Heart left ventricle (tissue), 13 donors: ENCODE results near the gene STARD4.

Source experiments
- CTCF ChIP-seq, 12 donors: fragments of 200-600 bp; sonication (generic) in 4 of 12; IDR thresholded peaks; one replicate each; pipeline versions ENCODE4 v1.5.0 to v1.8.0; 2018 to 2022; ENCODE audit warnings: antibody characterized with exemption in 12 of 12, mild to moderate bottlenecking in 5 of 12
- POLR2A ChIP-seq, 2 donors: fragments of 450-650 bp; IDR thresholded peaks; one replicate each; pipeline ENCODE4 v1.6.1; 2017; ENCODE audit warnings: antibody characterized with exemption in 2 of 2, mild to moderate bottlenecking in 2 of 2, moderate library complexity in 2 of 2
- donor health status: ischemic (EF 13 %, LVEDD 7.1; RV severe dilation, severe dysfunction).
- donor health status: DM: no; HTN: yes; CAD: no.
- donor health status: DM: no; HTN: no; CAD: no.
- donor health status: ischemic (EF 25% LVEDD 6.9; RV normal size, moderate dysfunction).
- donor health status: ischemic (EF 25% LVEDD 5.7; RV mildly dilated, moderate dysfunction).
- donor health status: ischemic (EF 35%, LVEDD 5.7; RV mildly dilated, moderate dysfunction).
- donor health status: nonischemic (EF 11% LVEDD 7.7; RV severe dilation, severe dysfunction).
- donor health status: DM: yes; HTN: yes; CAD: no.
- donor health status: PGD.
- donor health status: ischemic (EF 29% LVEDD 5.4; RV normal size, mild dysfunction).
- donor health status: nonischemic (EF 23%, LVEDD 6.1; RV moderate dilation, normal function).

GRCh38 chr5:111559680-111560079 lies 47.3 kb upstream of the STARD4 start:
- no peak for TF ChIP-seq CTCF (IDR thresholded peaks at IDR 0.05)
- TF ChIP-seq POLR2A (IDR thresholded peaks at IDR 0.05) = no peak
